GM18520 (cell line): ENCODE data around the gene CD4.
"Not testable (repeated sequence)": the region's sequence is repeated elsewhere in the genome, so short reads cannot be mapped to it uniquely, and the experiment has no call there.

Experiments
- ATAC-seq: cut with Tn5 transposase; IDR thresholded peaks from one replicate; pipeline ENCODE4 v1.9.1; 2021; ENCODE audit not compliant: unreplicated experiment

CD4 gene

DNA sequence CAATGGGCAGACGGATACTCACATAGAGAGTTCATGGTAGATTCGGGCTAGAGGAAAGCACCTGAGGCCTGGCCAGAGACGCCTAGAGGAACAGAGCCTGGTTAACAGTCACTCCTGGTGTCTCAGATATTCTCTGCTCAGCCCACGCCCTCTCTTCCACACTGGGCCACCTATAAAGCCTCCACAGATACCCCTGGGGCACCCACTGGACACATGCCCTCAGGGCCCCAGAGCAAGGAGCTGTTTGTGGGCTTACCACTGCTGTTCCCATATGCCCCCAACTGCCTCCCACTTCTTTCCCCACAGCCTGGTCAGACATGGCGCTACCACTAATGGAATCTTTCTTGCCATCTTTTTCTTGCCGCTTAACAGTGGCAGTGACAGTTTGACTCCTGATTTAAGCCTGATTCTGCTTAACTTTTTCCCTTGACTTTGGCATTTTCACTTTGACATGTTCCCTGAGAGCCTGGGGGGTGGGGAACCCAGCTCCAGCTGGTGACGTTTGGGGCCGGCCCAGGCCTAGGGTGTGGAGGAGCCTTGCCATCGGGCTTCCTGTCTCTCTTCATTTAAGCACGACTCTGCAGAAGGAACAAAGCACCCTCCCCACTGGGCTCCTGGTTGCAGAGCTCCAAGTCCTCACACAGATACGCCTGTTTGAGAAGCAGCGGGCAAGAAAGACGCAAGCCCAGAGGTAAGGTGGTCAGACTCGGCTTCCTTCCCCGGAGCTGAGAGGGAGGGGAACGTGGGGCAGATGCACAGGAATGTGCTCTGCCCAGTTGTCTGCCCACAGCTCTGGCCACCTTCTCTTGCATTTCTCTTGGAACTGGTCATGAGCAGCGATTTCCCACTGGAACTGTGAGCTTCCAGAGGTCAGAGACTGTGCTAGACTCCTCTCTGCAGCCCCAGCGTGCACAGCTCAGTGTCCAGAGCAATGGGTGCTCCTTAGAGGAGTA lies at the start of gene CD4:
Gene CD4 (plus strand): TSS at position 557 of the 953 bp plus-strand sequence. CDS start 10,611 bp downstream, outside the sequence.
- no peak for ATAC-seq

DNA sequence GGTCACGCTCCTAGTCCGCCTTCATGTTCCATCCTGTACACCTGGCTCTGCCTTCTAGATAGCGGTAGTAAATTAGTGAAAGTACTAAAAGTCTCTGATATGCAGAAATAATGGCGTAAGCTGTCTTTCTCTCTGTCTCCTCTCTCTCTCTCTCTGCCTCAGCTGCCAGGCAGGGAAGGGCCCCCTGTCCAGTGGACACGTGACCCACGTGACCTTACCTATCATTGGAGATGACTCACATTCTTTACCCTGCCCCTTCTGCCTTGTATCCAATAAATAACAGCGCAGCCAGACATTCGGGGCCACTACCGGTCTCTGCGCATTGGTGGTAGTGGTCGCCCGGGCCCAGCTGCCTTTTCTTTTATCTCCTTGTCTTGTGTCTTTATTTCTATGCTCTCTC lies 47.2 kb upstream of the CD4 start:
- not testable (repeated sequence) for ATAC-seq

DNA sequence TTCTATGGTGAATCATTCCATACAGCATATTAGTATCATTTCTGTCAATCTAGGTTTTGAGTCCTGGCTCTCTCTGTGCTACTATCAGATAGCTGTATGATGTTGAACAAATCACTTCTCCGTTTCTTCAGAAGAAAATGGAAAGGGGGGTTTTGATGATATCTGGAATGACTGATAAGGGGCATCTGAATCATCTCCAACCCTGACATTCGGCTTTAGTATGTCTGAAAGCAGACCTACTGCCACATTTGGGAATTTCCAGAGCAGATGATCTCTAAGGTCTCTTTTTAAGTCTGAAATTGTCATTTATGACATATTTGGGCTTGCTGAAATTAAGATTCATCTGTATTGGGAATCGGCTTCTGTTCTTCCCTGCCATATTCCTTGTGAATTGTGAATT lies 46.5 kb upstream of the CD4 start:
- no peak for ATAC-seq

DNA sequence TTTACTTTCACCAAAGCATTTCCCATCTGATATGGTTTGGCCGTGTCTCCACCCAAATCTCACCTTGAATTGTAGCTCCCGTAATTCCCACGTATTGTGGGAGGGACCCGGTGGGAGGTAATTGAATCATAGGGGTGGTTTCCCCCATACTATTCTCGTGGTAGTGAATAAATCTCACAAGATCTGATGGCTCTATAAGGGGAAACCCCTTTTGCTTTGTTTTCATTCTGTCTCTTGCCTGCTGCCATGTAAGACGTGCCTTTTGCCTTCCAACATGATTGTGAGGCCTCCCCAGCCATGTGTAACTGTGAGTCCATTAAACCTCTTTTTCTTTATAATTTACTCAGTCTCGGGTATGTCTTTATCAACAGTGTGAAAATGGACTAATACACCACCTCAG lies 46.0 kb upstream of the CD4 start:
- not testable (repeated sequence) for ATAC-seq

DNA sequence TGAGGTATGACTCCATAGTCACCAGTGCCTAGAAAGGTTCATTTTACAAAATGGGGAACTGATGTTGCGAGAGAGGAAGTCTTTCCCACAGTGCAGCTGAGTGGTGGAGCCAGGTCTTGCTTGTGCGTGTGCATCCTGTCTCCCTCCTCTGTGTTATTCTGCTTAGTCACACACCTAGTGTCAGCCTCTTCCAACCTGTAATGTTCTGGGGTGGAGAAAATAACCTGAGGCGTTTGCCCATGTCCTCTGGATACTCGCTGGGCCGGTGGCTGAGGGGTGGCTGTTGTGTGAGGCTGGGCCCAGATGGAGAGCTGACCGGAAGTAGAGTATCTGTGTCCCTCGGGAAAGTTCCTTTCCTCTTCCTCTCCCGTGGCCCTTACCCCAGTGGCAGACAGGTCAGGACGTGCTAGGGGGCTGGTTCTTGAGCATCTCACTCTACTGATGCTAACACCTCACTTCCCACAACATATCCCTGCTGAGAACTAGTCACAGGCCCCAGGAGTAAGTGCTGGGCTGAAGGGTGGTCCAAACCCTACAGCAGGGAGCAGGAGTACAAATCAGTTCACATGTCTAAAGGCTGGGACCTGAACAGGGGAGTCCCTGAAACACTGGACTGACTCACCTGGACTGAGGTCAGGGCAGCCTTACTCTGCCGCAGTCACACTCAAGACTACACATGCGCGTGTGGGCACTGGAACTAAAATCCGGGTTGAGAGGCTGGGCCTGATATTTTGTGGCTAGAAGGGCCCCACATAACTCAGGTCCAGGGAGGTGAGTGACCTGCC lies 43.4 kb upstream of the CD4 start:
- no peak for ATAC-seq

DNA sequence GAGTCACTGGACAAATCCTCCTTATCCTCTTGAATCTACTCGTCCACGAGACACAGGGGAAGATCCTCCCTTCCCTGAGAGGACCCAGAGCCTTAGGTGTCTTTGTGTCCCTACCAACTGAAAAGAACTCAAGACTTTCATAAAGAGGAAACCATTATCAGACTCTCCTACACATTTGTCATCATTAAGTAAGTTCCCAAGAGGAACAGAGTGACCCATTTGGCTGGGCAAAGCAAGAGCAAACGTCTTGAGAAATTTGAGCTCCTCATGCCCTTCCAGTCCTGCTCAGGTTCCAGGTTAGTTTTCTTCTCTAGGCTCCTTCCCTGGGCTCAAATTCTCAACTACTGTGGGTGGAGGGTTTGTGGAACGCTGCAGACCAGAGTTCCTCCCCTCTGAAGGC lies 42.1 kb upstream of the CD4 start:
- no peak for ATAC-seq

DNA sequence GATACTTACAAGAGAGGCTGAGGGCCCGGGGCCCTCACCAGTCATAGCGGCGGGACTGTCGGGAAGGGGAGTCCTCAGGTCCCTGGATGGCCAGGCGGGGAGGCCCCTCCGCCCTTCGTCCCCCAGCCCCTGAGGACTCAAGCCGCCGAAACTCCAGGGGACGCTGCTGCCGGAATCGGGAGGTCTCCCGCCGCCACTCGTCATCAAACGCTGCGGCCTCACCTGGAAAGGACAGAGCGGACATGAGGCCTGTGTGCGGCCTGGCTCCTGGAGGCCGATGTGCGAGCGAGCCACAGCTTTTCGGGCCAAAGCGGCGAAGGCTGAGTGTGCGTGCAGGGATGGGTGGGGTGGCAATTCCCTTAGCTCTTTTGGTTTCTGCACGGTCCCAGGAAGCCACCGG lies 40.6 kb upstream of the CD4 start:
- no peak for ATAC-seq

DNA sequence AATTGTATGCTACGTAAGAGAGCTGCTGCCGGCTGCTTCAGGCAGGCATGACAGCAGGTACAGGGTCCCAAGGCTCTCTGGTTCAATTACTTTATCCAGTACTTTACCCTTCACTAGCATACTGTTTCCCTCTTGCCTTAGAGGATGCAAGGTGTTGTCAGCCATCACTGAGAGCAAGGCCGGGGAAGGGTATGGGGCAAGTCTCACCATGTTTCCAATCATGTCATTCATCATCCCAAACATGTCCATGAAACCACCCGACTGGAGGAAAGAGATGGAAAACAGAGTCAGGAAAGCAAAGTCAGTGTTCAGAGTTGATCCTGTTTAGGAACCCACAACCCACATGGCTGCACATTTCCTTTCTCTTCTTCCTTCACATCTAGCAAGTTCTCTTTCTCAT lies 38.8 kb upstream of the CD4 start:
- no peak for ATAC-seq

DNA sequence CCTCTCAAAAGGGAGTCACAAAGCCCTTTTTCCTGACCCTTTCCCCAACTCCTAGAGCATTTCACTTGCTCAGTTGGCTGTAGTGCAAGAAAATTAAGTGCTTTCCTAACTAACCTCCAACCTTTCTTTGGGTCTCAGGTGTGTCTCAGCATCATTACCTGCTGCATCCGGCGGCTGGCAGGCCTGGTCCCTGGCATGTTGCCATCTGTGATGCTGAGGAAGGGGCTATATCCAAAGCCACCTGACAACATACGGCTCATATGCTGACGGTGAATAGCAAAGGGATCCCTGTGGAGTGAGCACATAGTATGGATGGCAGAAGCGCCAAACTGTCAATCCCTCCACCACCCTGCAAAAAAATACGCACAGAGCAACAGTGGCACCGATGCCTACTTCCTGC lies 37.6 kb upstream of the CD4 start:
- no peak for ATAC-seq

DNA sequence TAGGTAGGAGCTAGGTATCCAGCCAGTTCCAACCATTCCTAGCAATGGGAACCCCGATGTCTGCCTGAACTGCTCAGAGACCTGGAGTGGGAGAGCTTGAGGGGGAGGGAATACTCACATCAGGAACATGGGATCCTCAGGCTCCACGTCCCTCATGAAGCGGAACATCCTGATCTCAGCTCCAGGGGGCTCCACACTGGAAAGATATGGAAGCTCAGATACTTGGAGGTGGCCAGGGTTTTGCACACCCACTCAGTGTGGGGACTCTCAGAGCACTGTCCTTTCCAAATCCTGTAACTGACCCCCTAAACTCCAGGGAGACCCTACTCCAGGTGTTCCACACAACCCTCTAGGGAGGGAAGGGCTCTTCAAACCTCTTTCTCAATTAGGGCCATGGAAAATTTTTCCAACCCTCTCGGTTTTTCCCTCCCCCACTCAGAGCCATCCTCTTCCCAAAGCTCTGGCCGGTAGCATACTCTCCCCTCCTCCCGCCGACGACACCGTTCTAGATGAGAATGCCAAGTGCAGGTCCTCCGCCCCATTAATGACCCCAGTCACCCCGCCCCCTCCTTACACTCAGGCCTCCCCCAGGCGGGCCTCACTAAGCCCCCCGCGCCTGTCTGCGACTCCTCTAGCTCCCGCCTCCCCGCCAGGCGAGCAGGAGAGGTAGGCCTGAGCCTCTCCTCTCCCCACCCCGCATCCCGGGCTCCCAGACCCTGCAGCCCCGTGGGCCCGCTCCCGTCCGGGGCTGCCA lies 37.0 kb upstream of the CD4 start:
- no peak for ATAC-seq

DNA sequence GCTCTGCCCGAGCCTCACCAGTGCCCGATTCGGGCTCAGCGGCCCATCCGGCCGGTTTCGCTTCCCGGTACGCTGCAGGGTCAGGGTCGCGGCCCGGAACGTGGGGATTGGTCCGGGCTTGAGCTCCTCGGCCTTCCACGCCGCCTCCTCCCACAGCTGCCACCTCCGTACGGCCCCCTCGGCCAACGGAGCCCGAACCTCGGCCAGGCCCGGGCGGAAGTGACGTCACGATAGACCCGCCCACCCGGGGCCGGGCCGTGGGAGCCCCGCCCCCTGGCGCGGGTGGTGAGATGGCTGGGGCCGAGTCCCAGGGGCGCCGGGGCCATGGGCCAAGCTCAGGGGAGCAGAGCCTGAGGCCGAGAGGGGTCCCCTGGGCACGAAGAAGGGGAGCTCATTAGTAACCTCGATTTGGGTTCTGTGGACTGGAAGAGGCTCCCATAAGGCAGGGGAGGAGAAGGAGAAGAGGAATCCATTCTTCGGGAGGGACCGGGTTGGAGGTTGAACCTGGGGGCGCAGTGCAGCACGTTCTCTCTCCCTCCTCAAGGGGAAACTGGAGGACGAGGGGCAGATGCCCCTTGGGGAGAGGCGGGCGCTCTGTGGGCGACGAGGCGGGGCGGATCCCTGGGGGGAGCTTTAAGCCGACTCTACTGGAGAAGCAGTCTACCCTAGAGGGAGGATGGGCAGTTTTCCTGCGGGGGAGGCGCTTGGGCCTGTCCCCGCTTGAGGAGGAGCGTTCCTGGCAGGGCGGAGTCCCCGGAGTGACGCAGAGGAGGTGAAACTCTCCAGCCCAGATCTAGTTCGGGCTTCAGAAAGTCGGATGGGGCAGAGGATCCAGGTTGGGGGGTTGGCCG lies 36.2 kb upstream of the CD4 start, which contains the start of gene MLF2:
Gene MLF2 (minus strand): TSS at position 221 of the 851 bp plus-strand sequence. CDS start 807 bp downstream, outside the sequence.
- ATAC-seq = peak; percentile 96

DNA sequence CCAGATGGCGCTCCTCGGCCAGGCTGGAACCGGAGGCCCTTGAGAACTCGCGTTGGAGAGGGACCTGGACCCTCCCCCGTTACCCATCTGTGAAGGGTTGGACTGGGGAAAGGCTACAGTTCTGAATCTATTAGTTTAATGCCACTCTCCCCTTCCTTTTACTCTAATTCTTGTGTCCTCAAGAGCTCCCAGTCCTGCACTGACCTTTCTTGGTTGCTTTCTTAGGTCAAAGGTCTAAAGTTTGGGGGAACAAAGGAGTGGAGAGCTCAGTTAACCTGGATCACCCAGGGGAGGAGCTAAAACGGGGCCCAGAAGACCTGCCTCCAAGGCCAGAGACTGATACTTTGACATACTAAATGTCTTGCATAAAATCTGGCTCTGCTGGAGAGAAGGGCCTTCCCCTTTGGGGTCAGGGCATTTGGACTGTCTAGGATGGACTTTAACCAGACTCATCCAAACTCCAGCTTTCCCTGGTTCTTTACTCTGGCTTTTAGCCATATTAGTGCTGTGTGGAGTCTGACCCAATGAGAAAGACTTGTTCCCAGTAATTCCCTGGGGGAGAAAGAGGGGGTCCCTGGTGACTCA lies 35.5 kb upstream of the CD4 start:
- no peak for ATAC-seq

DNA sequence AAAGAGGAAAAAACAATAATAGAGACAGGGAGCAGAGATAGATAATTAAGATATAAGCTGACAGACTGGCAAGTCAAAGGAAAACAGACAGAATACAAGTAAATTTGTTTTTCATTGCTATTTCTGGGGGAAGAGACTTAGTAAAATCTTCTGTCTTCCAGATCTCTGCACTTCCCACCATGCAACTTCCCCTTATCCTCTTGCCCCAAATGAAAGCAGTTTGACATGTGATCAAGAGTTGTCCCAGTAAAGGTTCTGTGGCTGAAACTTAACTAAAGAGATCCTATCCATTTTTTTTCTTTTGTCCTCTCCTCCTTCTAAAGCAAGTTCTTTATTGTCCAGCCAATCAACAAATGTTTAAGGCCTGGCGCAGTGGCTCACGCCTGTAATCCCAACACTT lies 34.9 kb upstream of the CD4 start:
- ATAC-seq = no peak

DNA sequence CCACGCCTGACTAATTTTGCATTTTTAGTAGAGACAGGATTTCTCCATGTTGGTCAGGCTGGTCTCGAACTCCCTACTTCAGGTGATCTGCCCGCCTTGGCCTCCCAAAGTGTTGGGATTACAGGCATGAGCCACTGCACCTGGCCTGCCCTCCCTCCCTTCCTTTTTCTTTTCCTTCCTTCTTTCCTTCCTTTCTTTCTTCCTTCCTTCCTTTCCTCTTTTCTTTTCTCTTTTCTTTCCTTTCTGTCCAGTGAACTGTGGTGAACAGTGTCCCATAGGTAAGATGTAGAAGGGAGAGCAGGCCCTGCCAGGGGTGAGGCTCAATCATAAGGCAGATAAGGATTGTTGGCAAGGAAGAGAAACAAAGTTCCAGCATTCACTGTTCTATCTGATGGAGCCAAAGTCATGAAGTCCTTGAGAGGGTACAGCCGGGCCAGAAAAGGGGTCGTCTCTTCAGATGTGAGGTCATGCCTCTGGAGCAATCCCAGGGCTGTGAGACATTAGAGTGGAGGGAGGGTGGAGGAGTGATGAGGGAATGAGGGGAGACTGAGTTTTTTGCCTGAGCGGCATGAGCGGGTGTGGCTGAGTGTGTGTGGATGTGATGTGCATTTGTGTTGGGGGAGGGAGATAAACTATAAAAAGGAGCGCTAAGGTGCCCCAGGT lies 32.2 kb upstream of the CD4 start:
- no peak for ATAC-seq

DNA sequence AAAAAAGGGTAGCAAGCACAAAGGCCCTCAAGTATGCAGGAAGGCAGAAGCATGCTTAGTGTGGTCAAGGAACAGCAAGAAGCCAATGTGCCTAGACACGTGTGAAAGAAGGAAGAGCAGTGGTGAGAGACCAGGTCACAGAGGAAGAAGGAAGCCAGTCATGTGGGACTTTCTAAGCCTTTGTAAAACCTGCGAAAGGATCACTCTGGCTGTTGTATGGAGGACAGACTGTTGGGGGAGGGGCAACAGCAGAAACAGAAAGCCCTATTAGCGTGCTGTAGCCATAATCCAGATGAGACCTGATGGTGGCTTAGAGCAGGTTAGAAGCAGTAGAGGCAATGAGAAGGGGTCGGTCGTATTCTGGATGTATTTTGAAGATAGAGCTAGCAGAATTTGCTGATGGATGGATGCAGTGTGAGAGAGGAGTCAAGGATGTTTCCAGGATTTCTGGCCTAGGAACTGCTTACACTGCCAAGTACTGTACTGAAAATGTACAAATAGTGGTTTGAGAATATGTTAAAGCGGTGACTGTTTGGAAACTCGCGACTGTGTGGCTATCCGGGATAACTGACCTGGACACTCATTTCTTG lies 30.7 kb upstream of the CD4 start:
- ATAC-seq = no peak

DNA sequence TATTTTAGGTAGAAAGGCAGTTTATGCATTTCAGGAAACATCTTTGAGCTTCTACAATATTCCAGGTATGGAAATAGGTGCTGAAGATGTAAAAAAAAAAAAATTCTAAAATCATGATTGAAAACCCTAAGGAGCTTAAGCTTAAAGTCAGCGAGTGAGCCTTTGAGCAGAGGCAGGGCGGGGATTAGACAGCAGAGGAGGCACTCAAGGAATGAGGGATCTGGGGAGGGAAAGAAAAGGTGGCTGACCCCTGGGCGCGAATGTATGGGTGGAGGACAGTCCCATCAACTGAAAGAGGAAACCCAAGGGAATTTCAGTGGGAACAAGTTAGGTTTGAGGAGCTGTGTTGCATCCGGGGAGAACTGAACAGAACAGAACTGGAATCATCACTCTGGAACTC lies 29.6 kb upstream of the CD4 start:
- ATAC-seq = no peak

DNA sequence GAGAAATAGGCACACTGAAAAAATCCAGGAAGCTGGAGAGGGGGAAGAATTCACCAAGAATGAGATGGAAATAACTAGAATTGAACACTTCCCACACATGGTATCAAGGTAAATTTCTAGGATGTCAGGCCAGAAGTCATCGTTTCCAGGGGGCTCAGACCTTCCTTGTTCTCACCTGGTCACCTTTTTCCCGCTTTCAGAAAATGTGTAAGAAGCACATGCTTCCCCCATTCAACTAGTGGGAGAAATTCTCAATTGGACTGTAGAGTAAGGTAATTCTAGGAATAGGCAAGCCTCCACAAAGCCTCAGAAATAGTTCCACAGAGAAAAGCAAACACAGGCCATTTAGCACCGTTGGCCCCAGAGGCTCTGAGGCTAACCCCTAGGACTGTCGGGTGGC lies 25.9 kb upstream of the CD4 start:
- ATAC-seq = no peak

DNA sequence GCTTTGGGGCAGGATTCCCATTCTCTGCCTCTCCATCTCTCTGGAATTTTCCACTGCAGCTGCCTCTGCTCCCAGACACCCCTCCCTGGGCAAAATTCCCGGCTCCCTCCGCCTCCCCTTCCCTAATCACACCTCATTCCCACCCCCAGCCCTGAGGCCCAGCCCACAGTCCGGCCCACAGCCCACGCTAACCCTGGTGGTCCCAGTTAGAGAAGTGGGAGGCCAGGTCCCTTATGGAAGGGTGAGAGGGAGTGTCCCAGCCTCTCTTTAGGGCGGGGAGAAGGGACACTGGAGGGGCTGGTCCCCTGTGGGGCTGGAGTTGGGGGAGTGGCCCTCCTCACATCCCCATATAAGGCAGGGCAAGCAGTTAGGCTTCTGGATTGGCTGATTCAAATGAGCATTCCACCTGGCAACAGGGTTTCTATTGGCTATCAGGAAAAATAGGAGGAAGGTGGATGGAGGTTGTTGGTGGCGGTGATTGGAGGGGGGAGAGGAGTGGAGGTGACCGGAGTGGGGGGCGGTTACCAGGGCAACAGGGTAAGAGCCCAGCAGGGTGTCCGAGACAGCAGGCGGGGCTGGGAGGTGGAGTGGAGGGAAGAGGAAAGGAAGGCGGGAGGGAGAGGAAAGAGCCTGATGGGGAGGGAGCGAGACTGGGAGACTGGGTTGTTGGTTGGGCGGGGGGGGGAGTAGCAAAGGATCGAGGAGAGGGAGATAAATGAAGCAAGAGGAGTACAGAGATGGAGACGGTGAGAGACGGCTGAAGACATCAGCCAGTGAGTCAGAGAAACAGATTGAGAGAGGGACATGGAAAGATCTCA lies 25.1 kb upstream of the CD4 start:
- peak; percentile 68 for ATAC-seq
